ENCODE data around the gene SIRT4. TPM values are rescaled to one million over a fixed set of nuclear protein-coding genes. Genes with fewer than 3 reads are reported as not detected.
A peak's percentile ranks its signal among the peaks of the same experiment; 100 is the strongest.

SIRT4 gene
- total RNA-seq, 1 experiment from 2014 or later: 1.5 TPM

- CTCF ChIA-PET: interaction anchor here (1.0 to 1.1 kb wide), 2 partner anchors 40 to 48 kb away, joined by 3 to 5 read pairs; no protein-coding TSS in a partner anchor
- TF ChIP-seq TCF7L2 (IDR thresholded peaks at IDR 0.05; ENCODE audit: low read depth, low read length) (no peak), REST (IDR thresholded peaks at IDR 0.05; ENCODE audit: insufficient read depth in 1 of 2, low read depth in 2 of 2, low read length in 1 of 2) (no peak), CTCF (IDR thresholded peaks at IDR 0.05) (no peak), SIN3A (IDR thresholded peaks at IDR 0.05; ENCODE audit: borderline replicate concordance, insufficient read depth, low read depth, low read length) (no peak), POLR2AphosphoS5 (IDR thresholded peaks at IDR 0.05; ENCODE audit: low read depth, low read length) (no peak)
- POLR2A ChIA-PET: interaction anchor here (0.6 to 2.8 kb wide), 2 partner anchors 67 to 160 kb away, joined by 4 to 15 read pairs; partner anchors contain the start of gene RPLP0
- BruUV-seq (replicated peaks): no TSS peak
- in situ Hi-C loops (cut with HindIII; ENCODE audit: low pct_unique_long_range_greater_than_20kb, low sequenced_read_pairs): no loop called here
- H3K4me1 ChIP-seq (ENCODE audit: control insufficient read depth, insufficient read depth, low read length): peaks cover 14% of the 10 kb centered on the region
- peaks cover 9% of the 10 kb centered on the region for H3K36me3 ChIP-seq (ENCODE audit: control insufficient read depth, insufficient read depth, low read length)
- H3K4me3 ChIP-seq (ENCODE audit: low read depth in 2 of 2, low read length in 2 of 2): no peak overlapping the region
- intact Hi-C loops (cut with micrococcal nuclease; ENCODE audit: unreplicated experiment): no loop called here
- H3K9me3 ChIP-seq (ENCODE audit: control insufficient read depth, insufficient read depth, low read depth, low read length): no peaks in the 10 kb centered on the region
- H3K27me3 ChIP-seq (ENCODE audit: control insufficient read depth, insufficient read depth, low read length): no peaks in the 10 kb centered on the region
- no peak for DNase-seq (ENCODE audit: low read depth, low spot score)
- no peak for ATAC-seq
- H3K27ac ChIP-seq (ENCODE audit: low read length): peak overlapping the region; percentile 14; the same call in 1 of the 2 replicates
Observed at GRCh38 chr12:120267736-120268135, 34.4 kb upstream of the SIRT4 start.

GRCh38 chr12:120276734-120277133 lies 25.4 kb upstream of the SIRT4 start:
- H3K9me3 ChIP-seq (ENCODE audit: control insufficient read depth, insufficient read depth, low read depth, low read length): no peaks in the 10 kb centered on the region
- POLR2A ChIA-PET: no interaction called here
- no peaks in the 10 kb centered on the region for H3K36me3 ChIP-seq (ENCODE audit: control insufficient read depth, insufficient read depth, low read length)
- TF ChIP-seq POLR2AphosphoS5 (IDR thresholded peaks at IDR 0.05; ENCODE audit: low read depth, low read length) (no peak), CTCF (IDR thresholded peaks at IDR 0.05) (no peak), TCF7L2 (IDR thresholded peaks at IDR 0.05; ENCODE audit: low read depth, low read length) (no peak), REST (IDR thresholded peaks at IDR 0.05; ENCODE audit: insufficient read depth in 1 of 2, low read depth in 2 of 2, low read length in 1 of 2) (no peak), SIN3A (IDR thresholded peaks at IDR 0.05; ENCODE audit: borderline replicate concordance, insufficient read depth, low read depth, low read length) (no peak)
- no TSS peak for BruUV-seq (replicated peaks)
- intact Hi-C loops (cut with micrococcal nuclease; ENCODE audit: unreplicated experiment): no loop called here
- no peak for ATAC-seq
- H3K27me3 ChIP-seq (ENCODE audit: control insufficient read depth, insufficient read depth, low read length): no peaks in the 10 kb centered on the region
- in situ Hi-C loops (cut with HindIII; ENCODE audit: low pct_unique_long_range_greater_than_20kb, low sequenced_read_pairs): no loop called here
- no peak overlapping the region for H3K4me3 ChIP-seq (ENCODE audit: low read depth in 2 of 2, low read length in 2 of 2)
- H3K4me1 ChIP-seq (ENCODE audit: control insufficient read depth, insufficient read depth, low read length): no peaks in the 10 kb centered on the region
- H3K27ac ChIP-seq (ENCODE audit: low read length): no peak overlapping the region
- CTCF ChIA-PET: no interaction called here
- no peak for DNase-seq (ENCODE audit: low read depth, low spot score)
